GM06990 (cell line): Measurements from ENCODE around the gene NT5DC3.

Experiments
- DNase-seq: peaks from one replicate; pipeline ENCODE4 v3.0.0-alpha.2; 2011; ENCODE audit not compliant: insufficient read length; ENCODE audit errors: extremely low read depth
- H3K27me3 ChIP-seq: replicated peaks from 2 replicates; pipeline ENCODE4 v1.6.0; 2011; ENCODE audit warnings: low read length; ENCODE audit not compliant: control insufficient read depth, insufficient read depth
- H3K36me3 ChIP-seq: 2 replicates; pipeline ENCODE4 v1.5.1; 2011; ENCODE audit warnings: low read length; ENCODE audit not compliant: control insufficient read depth, insufficient read depth
- H3K4me3 ChIP-seq: replicated peaks from 2 replicates; pipeline ENCODE4 v1.5.1; 2011; ENCODE audit warnings: low read depth, mild to moderate bottlenecking, control low read depth, low read length
- TF ChIP-seq, protein P1 (sequence below): IDR thresholded peaks from 2 replicates; pipeline ENCODE4 v1.5.1; 2011; ENCODE audit warnings: low read length, control low read depth, mild to moderate bottlenecking, inconsistent platforms; ENCODE audit not compliant: insufficient read depth, poor library complexity, severe bottlenecking

The NT5DC3 gene

DNA sequence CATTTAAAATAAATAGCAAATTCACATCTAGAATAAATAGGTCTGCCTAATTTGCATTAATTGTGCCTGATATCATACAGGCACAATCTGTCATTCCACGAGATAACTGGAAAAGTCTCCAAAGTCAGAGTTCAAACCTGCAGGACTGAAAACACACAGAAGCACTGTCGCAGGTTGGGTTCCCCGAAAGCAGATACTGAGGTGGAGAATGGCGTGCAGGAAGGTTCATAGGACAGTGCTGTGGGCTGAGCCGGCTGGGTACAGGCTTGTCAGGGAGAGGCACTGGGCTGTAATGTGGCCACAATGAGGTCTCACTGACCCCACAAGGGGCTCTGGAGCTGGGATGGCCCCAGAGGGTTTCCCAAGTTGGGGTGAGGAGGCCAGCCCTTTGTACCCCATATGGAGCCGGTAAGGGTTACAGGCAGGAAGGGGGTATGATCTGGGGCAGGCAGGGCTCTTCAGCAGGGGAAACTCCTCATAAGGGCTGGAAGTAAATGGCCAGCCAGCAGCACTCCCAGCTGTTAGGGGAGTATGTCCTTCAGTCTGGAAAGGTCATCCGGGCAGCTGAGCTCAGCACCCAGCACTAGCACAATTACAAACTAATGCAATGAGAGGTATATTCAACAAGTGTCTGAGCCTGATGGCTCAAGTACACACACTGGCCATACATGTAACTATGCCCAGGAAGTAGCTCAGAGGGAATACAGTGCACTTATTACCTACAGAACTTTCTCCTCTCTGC, 68.5 kb downstream of the NT5DC3 start:
- TF ChIP-seq, protein P1, sequence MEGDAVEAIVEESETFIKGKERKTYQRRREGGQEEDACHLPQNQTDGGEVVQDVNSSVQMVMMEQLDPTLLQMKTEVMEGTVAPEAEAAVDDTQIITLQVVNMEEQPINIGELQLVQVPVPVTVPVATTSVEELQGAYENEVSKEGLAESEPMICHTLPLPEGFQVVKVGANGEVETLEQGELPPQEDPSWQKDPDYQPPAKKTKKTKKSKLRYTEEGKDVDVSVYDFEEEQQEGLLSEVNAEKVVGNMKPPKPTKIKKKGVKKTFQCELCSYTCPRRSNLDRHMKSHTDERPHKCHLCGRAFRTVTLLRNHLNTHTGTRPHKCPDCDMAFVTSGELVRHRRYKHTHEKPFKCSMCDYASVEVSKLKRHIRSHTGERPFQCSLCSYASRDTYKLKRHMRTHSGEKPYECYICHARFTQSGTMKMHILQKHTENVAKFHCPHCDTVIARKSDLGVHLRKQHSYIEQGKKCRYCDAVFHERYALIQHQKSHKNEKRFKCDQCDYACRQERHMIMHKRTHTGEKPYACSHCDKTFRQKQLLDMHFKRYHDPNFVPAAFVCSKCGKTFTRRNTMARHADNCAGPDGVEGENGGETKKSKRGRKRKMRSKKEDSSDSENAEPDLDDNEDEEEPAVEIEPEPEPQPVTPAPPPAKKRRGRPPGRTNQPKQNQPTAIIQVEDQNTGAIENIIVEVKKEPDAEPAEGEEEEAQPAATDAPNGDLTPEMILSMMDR, result no peak
- DNase-seq, result no peak
- Histone ChIP-seq H3K4me3 (no peak overlapping the region), H3K27me3 (no peaks in the 10 kb centered on the region), H3K36me3 (no peaks in the 10 kb centered on the region; the same call in 1 of the 2 replicates)

DNA sequence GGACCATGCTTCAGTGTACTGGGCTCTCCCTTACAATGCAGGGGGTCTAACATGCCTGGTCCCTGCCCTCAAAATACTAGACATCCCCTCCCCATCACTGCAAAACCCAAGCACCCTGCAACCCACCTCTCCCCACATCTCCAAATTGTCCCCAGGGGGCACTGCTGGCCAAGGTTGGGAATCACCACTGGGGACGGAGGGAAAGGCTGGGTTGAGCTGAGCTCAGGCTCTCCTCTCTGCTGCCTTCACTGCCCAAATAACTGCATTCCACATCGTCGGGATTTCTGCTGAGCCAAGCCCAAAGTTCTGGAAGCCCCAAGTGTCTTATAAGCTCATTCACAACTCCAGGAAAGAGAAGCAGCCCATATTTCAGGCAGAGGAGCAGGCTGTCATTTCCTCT, 69.6 kb downstream of the NT5DC3 start:
- H3K36me3 ChIP-seq, result no peaks in the 10 kb centered on the region
- TF ChIP-seq, protein P1, result peak; percentile 35

DNA sequence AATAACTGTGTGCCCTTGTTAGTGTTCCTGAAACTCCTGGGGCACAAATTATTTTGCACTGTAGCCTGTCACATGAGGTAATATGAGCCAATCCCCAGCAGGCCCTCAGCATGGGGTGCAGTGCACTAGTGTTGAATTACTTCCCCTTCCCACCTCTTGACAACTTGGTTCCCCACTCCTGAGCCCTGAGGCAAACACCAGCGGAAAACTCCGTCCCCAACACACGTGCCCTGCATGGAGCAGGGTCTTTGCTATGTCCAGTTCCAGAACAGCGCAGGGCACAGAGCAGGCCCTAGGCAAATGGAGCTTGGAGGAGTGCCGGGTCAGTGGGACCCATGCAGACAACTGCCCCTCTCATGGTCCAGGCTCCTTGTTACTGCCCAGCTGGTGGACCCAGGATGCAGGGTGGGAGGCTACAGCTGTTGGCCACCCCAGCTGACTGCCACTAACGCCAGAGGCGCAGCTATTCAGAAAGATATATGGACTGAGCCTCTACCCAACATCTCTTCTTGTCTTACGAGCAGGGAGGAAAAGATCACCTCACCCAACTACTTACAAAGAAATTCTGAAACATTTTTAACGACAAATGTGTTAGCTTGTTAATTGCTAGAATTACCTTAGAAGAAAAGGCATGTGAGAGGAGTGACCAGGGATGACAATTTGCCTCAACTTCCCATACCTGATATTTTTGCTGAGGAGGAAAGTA, 71.6 kb downstream of the NT5DC3 start:
- H3K4me3 ChIP-seq, result no peak overlapping the region
- no peaks in the 10 kb centered on the region for H3K36me3 ChIP-seq
- no peak for DNase-seq
- TF ChIP-seq, protein P1, result no peak
- H3K27me3 ChIP-seq, result no peaks in the 10 kb centered on the region

More for the DNA sequence above, 69.6 kb downstream of the NT5DC3 start:
- DNase-seq, result no peak
- Histone ChIP-seq H3K4me3 (no peak overlapping the region), H3K27me3 (no peaks in the 10 kb centered on the region)

DNA sequence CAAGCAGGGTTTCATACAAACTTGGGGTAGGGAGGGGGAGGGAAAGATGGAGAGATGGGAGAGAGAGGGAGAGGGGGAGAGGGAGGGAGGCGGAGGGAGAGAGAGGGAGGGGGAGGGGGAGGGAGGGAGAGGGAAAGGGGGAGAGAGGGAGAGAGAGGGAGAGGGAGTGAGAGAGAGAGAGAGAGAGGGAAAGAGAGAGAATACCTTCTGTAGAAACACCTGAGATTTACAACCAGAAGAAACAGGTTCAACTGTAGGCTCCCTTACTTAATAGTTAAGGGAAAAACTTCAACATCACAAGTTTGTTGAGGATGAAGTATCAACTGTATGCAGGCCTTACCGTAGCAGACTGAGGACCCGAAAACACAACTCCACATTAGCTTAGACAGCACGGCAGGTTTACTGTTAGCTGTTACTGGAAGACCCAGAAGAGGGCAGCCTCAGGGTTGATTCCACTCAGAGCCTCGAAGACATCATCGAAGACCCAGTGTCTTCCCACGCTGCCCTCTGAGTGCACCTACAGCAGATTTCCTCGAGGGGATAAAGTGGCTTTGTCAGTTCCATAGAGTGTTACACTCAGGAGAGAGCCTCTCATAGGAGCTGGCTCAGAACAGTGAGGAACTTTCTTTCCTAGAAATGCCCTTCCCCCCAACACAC, 72.4 kb downstream of the NT5DC3 start:
- TF ChIP-seq, protein P1, result no peak

DNA sequence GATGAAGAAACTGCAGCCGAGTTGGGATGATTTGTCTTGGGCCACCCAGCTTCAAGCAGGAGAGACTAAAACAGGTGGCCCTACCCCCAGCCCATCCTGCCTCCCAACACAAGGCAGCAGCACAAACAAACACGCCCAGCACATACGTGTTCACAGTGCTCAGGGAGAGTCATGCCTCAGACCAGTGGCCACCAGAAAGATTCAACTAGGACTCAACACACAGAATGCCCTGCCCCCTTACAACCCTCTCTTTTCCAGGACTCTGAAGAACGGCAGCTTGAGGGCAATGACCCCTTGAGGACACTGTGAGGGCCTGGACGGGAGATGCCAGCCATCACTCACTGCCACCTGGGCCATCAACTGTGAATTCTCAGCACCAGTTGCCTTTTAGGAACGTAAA, 75.0 kb downstream of the NT5DC3 start:
- Histone ChIP-seq H3K27me3 (no peaks in the 10 kb centered on the region), H3K36me3 (no peaks in the 10 kb centered on the region), H3K4me3 (no peak overlapping the region)
- TF ChIP-seq, protein P1, result no peak
- DNase-seq, result no peak

More for the DNA sequence above, 72.4 kb downstream of the NT5DC3 start:
- H3K27me3 ChIP-seq, result no peaks in the 10 kb centered on the region
- no peak for DNase-seq
- H3K4me3 ChIP-seq, result no peak overlapping the region
- no peaks in the 10 kb centered on the region for H3K36me3 ChIP-seq
